Hepatocyte (in vitro differentiated cells): Measurements from ENCODE around the gene LRSAM1. TPM values are rescaled to one million over a fixed set of nuclear protein-coding genes. Genes with fewer than 3 reads are reported as not detected.

Source experiments
- DNase-seq: peaks from one replicate; pipeline ENCODE4 v3.0.0-alpha.2; 2016; ENCODE audit warnings: low spot score
- H2AFZ ChIP-seq: fragments of 200-600 bp; sonication (generic); 2 replicates; pipeline ENCODE4 v1.6.0; 2016; ENCODE audit warnings: antibody characterized with exemption, mild to moderate bottlenecking
- H3K27ac ChIP-seq: fragments of 200-600 bp; sonication (generic); 2 replicates; pipeline ENCODE4 v1.5.1; 2016; ENCODE audit warnings: mild to moderate bottlenecking
- H3K27me3 ChIP-seq: fragments of 200-600 bp; sonication (generic); 2 replicates; pipeline ENCODE4 v1.6.1; 2016
- H3K36me3 ChIP-seq: fragments of 200-600 bp; sonication (generic); replicated peaks from 2 replicates; pipeline ENCODE4 v1.5.1; 2016; ENCODE audit warnings: low read depth; ENCODE audit not compliant: insufficient read depth
- H3K4me1 ChIP-seq: fragments of 200-600 bp; sonication (generic); 2 replicates; pipeline ENCODE4 v1.5.1; 2016; ENCODE audit warnings: mild to moderate bottlenecking, moderate library complexity; ENCODE audit not compliant: insufficient read depth
- H3K4me2 ChIP-seq: fragments of 200-600 bp; sonication (generic); 2 replicates; pipeline ENCODE4 v1.6.0; 2016
- H3K4me3 ChIP-seq: fragments of 200-600 bp; sonication (generic); 2 replicates; pipeline ENCODE4 v1.5.1; 2016; ENCODE audit warnings: mild to moderate bottlenecking
- H3K79me2 ChIP-seq: fragments of 200-600 bp; sonication (generic); 2 replicates; pipeline ENCODE4 v1.6.0; 2017; ENCODE audit warnings: mild to moderate bottlenecking
- H3K9me2 ChIP-seq: fragments of 200-600 bp; sonication (generic); replicated peaks from 2 replicates; pipeline ENCODE4 v1.6.0; 2017; ENCODE audit warnings: mild to moderate bottlenecking; ENCODE audit not compliant: insufficient read depth
- H3K9me3 ChIP-seq: fragments of 200-600 bp; sonication (generic); 2 replicates; pipeline ENCODE4 v1.5.1; 2016; ENCODE audit warnings: low read depth, mild to moderate bottlenecking
- H4K20me1 ChIP-seq: fragments of 200-600 bp; sonication (generic); 2 replicates; pipeline ENCODE4 v1.6.0; 2016; ENCODE audit warnings: mild to moderate bottlenecking; ENCODE audit not compliant: insufficient read depth, poor library complexity, severe bottlenecking
- EZH2 ChIP-seq: fragments of 200-600 bp; sonication (generic); IDR thresholded peaks from 2 replicates; pipeline ENCODE4 v1.6.1; 2016; ENCODE audit warnings: antibody characterized with exemption, mild to moderate bottlenecking, borderline replicate concordance
- EZH2phosphoT487 ChIP-seq: fragments of 200-600 bp; sonication (generic); IDR thresholded peaks from one replicate; pipeline ENCODE4 v1.6.1; 2018; ENCODE audit warnings: antibody characterized with exemption, mild to moderate bottlenecking, low read depth, moderate library complexity; ENCODE audit not compliant: unreplicated experiment, severe bottlenecking
- WGBS: methylation state at CpG from one replicate; pipeline ENCODE4 v1.1.6; 2016; ENCODE audit warnings: low lambda C conversion rate; ENCODE audit errors: missing lambda C conversion rate; 5-methylcytosine and 5-hydroxymethylcytosine counted together
- polyA plus RNA-seq: library from polyadenylated mRNA; unstranded; fragments of >200 nt; fragmentation: Nextera tagmentation; extraction: Ambion mirVana; gene quantifications from 2 replicates; pipeline ENCODE4 v1.2.1, GENCODE V29; 2016
- total RNA-seq: library from RNA; depleted of rRNA; stranded (reverse); fragments of >200 nt; gene quantifications from 2 replicates; pipeline ENCODE4 v1.2.3, GENCODE V29; 2014
- TF ChIP-seq, protein P1 (sequence below): fragments of 200-600 bp; sonication (generic); IDR thresholded peaks from 2 replicates; pipeline ENCODE4 v1.5.1; 2016; ENCODE audit warnings: antibody characterized with exemption, mild to moderate bottlenecking; ENCODE audit not compliant: poor library complexity

The LRSAM1 gene
- total and polyA plus RNA-seq, 2 experiments from 2014 or later = 10.7 to 19.4 TPM

DNA sequence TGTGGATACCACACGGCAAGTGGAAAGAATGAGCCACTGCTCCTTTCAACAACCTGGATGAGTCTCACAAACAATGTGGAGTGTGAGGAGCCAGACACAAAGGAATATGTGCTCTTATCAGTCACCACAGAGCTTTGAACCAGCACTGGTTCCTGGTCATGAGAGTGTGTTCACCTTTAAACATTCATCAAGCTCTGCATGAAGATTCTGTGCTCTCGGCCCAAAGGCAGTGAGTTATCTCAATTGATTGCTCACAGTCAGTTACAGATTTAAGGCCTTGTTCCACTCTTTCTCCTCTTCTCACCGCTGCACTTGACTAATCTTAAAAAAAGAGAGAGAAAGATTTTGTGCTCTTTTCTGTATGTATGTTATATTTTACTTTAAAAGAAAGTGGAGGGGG lies 19.4 kb downstream of the LRSAM1 start:
- Histone ChIP-seq H3K4me1 (no peaks in the 10 kb centered on the region), H3K79me2 (no peaks in the 10 kb centered on the region), H3K27ac (no peak overlapping the region), H2AFZ (no peak overlapping the region), H3K9me2 (no peaks in the 10 kb centered on the region), H4K20me1 (no peaks in the 10 kb centered on the region), H3K4me2 (no peak overlapping the region), H3K4me3 (no peak overlapping the region), H3K9me3 (no peaks in the 10 kb centered on the region), H3K27me3 (no peaks in the 10 kb centered on the region), H3K36me3 (no peaks in the 10 kb centered on the region)
- 86% methylated on average over 3 of the region's 3 CpGs for WGBS
- TF ChIP-seq EZH2 = no peak
- TF ChIP-seq, protein P1, sequence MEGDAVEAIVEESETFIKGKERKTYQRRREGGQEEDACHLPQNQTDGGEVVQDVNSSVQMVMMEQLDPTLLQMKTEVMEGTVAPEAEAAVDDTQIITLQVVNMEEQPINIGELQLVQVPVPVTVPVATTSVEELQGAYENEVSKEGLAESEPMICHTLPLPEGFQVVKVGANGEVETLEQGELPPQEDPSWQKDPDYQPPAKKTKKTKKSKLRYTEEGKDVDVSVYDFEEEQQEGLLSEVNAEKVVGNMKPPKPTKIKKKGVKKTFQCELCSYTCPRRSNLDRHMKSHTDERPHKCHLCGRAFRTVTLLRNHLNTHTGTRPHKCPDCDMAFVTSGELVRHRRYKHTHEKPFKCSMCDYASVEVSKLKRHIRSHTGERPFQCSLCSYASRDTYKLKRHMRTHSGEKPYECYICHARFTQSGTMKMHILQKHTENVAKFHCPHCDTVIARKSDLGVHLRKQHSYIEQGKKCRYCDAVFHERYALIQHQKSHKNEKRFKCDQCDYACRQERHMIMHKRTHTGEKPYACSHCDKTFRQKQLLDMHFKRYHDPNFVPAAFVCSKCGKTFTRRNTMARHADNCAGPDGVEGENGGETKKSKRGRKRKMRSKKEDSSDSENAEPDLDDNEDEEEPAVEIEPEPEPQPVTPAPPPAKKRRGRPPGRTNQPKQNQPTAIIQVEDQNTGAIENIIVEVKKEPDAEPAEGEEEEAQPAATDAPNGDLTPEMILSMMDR = no peak
- no peak for TF ChIP-seq EZH2phosphoT487
- no peak for DNase-seq

DNA sequence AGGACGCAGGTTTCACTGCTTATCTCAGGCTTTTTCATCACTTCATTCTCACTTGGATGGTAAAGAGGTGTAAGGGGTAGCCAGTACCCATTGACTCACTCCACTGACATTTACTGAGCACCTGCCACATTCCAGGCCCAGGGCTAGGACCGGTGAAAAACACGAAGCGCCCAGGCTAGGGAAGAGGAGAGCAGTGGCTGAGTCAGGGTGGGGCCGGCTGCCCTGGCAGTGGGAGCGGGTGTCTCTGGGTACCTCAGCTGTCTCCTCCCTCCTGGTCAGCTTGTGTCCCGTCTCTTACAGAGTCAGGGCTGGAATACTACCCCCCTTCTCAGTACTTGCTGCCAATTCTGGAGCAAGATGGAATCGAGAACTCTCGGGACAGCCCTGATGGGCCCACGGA lies 22.2 kb downstream of the LRSAM1 start:
- Histone ChIP-seq H3K27ac (no peak overlapping the region), H3K79me2 (no peaks in the 10 kb centered on the region), H3K4me1 (no peaks in the 10 kb centered on the region), H2AFZ (no peak overlapping the region), H4K20me1 (no peaks in the 10 kb centered on the region), H3K36me3 (no peaks in the 10 kb centered on the region), H3K4me2 (no peak overlapping the region), H3K9me3 (no peaks in the 10 kb centered on the region), H3K9me2 (no peaks in the 10 kb centered on the region), H3K27me3 (no peaks in the 10 kb centered on the region), H3K4me3 (no peak overlapping the region)
- 88% methylated on average over 10 of the region's 10 CpGs for WGBS
- TF ChIP-seq, protein P1 = no peak
- TF ChIP-seq EZH2phosphoT487 (no peak), EZH2 (no peak)
- no peak for DNase-seq

DNA sequence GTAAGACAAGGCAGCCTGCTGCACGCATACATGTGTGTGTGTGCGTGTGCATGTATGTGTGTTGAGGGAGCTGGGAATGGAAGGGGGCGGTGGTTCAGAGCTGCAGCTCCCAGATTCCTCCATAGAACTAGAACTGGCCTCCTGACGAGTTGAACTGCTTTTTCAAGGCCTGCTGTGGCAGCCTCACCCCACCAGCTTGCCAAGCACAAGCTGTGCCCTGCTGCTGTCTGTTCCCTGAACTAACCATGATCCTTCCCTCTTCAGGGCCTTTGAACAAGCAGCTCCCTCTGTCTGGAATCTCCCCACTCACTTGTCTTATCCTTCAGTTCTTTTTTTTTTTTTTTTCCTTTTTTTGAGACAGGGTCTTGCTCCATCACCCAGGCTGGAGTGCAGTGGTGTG lies 22.6 kb downstream of the LRSAM1 start:
- 93% methylated on average over 4 of the region's 4 CpGs for WGBS

More for the DNA sequence above, 22.6 kb downstream of the LRSAM1 start:
- no peak for DNase-seq
- Histone ChIP-seq H3K36me3 (no peaks in the 10 kb centered on the region), H3K4me2 (no peak overlapping the region), H4K20me1 (no peaks in the 10 kb centered on the region), H3K79me2 (no peaks in the 10 kb centered on the region), H3K4me3 (no peak overlapping the region), H3K9me3 (no peaks in the 10 kb centered on the region), H3K9me2 (no peaks in the 10 kb centered on the region), H3K27me3 (no peaks in the 10 kb centered on the region), H2AFZ (no peak overlapping the region), H3K27ac (no peak overlapping the region), H3K4me1 (no peaks in the 10 kb centered on the region)
- TF ChIP-seq EZH2 (no peak), EZH2phosphoT487 (no peak)
- TF ChIP-seq, protein P1 = no peak
